GM23338 (cell line): Measurements from ENCODE around the gene OR13F1. TPM values are rescaled to one million over a fixed set of nuclear protein-coding genes. Genes with fewer than 3 reads are reported as not detected.

Source experiments
- ATAC-seq: fragments of 200-7000 bp; cut with Tn5 transposase; 3 replicates; pipeline ENCODE4 v1.9.1; 2020
- DNase-seq: peaks from one replicate; pipeline ENCODE4 v3.0.0-alpha.2; 2015; ENCODE audit warnings: low spot score
- H2AFZ ChIP-seq: fragments of 200-600 bp; sonication (generic); 2 replicates; pipeline ENCODE4 v1.8.0; 2016; ENCODE audit warnings: antibody characterized with exemption, mild to moderate bottlenecking, moderate library complexity
- H3F3A ChIP-seq: fragments of 200-600 bp; sonication (generic); replicated peaks from 2 replicates; pipeline ENCODE4 v1.8.0; 2017; ENCODE audit warnings: antibody characterized with exemption, mixed run types, low read depth
- H3K27ac ChIP-seq: fragments of 200-600 bp; sonication (generic); 2 replicates; pipeline ENCODE4 v1.6.1; 2016; ENCODE audit warnings: low read depth
- H3K27me3 ChIP-seq: fragments of 200-600 bp; sonication (generic); 2 replicates; pipeline ENCODE4 v1.8.0; 2016; ENCODE audit warnings: mild to moderate bottlenecking, mixed run types, moderate library complexity; ENCODE audit not compliant: insufficient read depth
- H3K36me3 ChIP-seq: fragments of 200-600 bp; sonication (generic); 2 replicates; pipeline ENCODE4 v1.8.0; 2016; ENCODE audit warnings: mild to moderate bottlenecking; ENCODE audit not compliant: insufficient read depth
- H3K4me1 ChIP-seq: fragments of 200-600 bp; sonication (generic); 2 replicates; pipeline ENCODE4 v1.8.0; 2016; ENCODE audit warnings: mild to moderate bottlenecking, moderate library complexity; ENCODE audit not compliant: insufficient read depth
- H3K4me2 ChIP-seq: fragments of 200-600 bp; sonication (generic); 2 replicates; pipeline ENCODE4 v1.7.1; 2017; ENCODE audit warnings: mixed run types
- H3K4me3 ChIP-seq: fragments of 200-600 bp; sonication (generic); 2 replicates; pipeline ENCODE4 v1.6.1; 2016; ENCODE audit warnings: mixed run types
- H3K79me2 ChIP-seq: fragments of 200-600 bp; sonication (generic); replicated peaks from 2 replicates; pipeline ENCODE4 v1.8.0; 2017; ENCODE audit warnings: mild to moderate bottlenecking; ENCODE audit not compliant: insufficient read depth
- H3K9me2 ChIP-seq: fragments of 200-600 bp; sonication (generic); 2 replicates; pipeline ENCODE4 v1.8.0; 2017; ENCODE audit not compliant: insufficient read depth
- H4K20me1 ChIP-seq: fragments of 200-600 bp; sonication (generic); replicated peaks from 2 replicates; pipeline ENCODE4 v1.8.0; 2017; ENCODE audit warnings: mild to moderate bottlenecking; ENCODE audit not compliant: insufficient read depth
- H3K27ac Mint-ChIP-seq: 2 replicates; pipeline ENCODE4 v1.8.0; 2020; ENCODE audit warnings: inconsistent platforms, mild to moderate bottlenecking, moderate library complexity, mixed read lengths
- H3K27me3 Mint-ChIP-seq: 3 replicates; pipeline ENCODE4 v1.8.0; 2022; ENCODE audit warnings: low read depth, mild to moderate bottlenecking, moderate library complexity, mixed read lengths, inconsistent platforms; ENCODE audit not compliant: insufficient read depth, poor library complexity
- H3K36me3 Mint-ChIP-seq: 3 replicates; pipeline ENCODE4 v1.8.0; 2021; ENCODE audit warnings: low read depth, mild to moderate bottlenecking, inconsistent platforms, moderate library complexity, mixed read lengths
- H3K4me1 Mint-ChIP-seq: 3 replicates; pipeline ENCODE4 v1.8.0; 2020; ENCODE audit warnings: mild to moderate bottlenecking, inconsistent platforms, mixed read lengths
- H3K4me3 Mint-ChIP-seq: 3 replicates; pipeline ENCODE4 v1.8.0; 2021; ENCODE audit warnings: moderate library complexity, mild to moderate bottlenecking, inconsistent platforms, mixed read lengths
- H3K9me3 Mint-ChIP-seq: 3 replicates; pipeline ENCODE4 v1.8.0; 2020; ENCODE audit warnings: moderate library complexity, mild to moderate bottlenecking, inconsistent platforms, mixed read lengths
- CREB1 ChIP-seq: fragments of 250-450 bp; sonication (Bioruptor Pico); IDR thresholded peaks from 2 replicates; pipeline ENCODE4 v1.5.0; 2020; ENCODE audit warnings: low read depth, mild to moderate bottlenecking, moderate library complexity
- CTCF ChIP-seq, 2 experiments: fragments of 200-600 bp in 1 of 2; sonication (generic) in 1 of 2; conservative IDR thresholded peaks; 2 replicates each; pipeline versions ENCODE4 v1.5.1 to v1.6.1; 2016 to 2017; ENCODE audit warnings: antibody characterized with exemption in 2 of 2, low read depth in 2 of 2, mild to moderate bottlenecking in 2 of 2, moderate library complexity in 1 of 2
- ETS1 ChIP-seq: IDR thresholded peaks from 2 replicates; pipeline ENCODE4 v1.6.1; 2016; ENCODE audit warnings: antibody characterized with exemption
- EZH2 ChIP-seq: fragments of 200-600 bp; sonication (generic); IDR thresholded peaks from one replicate; pipeline ENCODE4 v1.8.0; 2017; ENCODE audit warnings: antibody characterized with exemption, mild to moderate bottlenecking, low read depth; ENCODE audit not compliant: unreplicated experiment
- EZH2phosphoT487 ChIP-seq: fragments of 200-600 bp; sonication (generic); IDR thresholded peaks from one replicate; pipeline ENCODE4 v1.8.1; 2018; ENCODE audit warnings: antibody characterized with exemption; ENCODE audit not compliant: unreplicated experiment
- JUNB ChIP-seq: IDR thresholded peaks from one replicate; pipeline ENCODE4 v1.6.1; 2016; ENCODE audit warnings: antibody characterized with exemption; ENCODE audit not compliant: unreplicated experiment
- NANOG ChIP-seq: IDR thresholded peaks from 2 replicates; pipeline ENCODE4 v1.6.1; 2016; ENCODE audit warnings: antibody characterized with exemption, borderline replicate concordance
- POLR2AphosphoS5 ChIP-seq: IDR thresholded peaks from 2 replicates; pipeline ENCODE4 v1.6.1; 2016; ENCODE audit warnings: antibody characterized with exemption, low read depth
- REST ChIP-seq: IDR thresholded peaks from one replicate; pipeline ENCODE4 v1.6.1; 2018; ENCODE audit warnings: antibody characterized with exemption; ENCODE audit not compliant: unreplicated experiment
- ZNF114 ChIP-seq: fragments of 250-450 bp; sonication (Bioruptor Pico); IDR thresholded peaks from 2 replicates; pipeline ENCODE4 v1.5.0; 2020; ENCODE audit warnings: mild to moderate bottlenecking, moderate library complexity
- ZNF331 ChIP-seq: fragments of 250-450 bp; sonication (Bioruptor Pico); IDR thresholded peaks from 2 replicates; pipeline ENCODE4 v1.5.0; 2020; ENCODE audit warnings: low read depth, mild to moderate bottlenecking, moderate library complexity
- polyA plus RNA-seq: library from polyadenylated mRNA; unstranded; fragments of >200 nt; fragmentation: Nextera tagmentation; extraction: Ambion mirVana; gene quantifications from 2 replicates; pipeline ENCODE4 v1.2.1, GENCODE V29; 2016
- total RNA-seq: library from RNA; depleted of rRNA; stranded (reverse); fragments of >200 nt; shearing (Covaris generic); gene quantifications from 2 replicates; pipeline ENCODE4 v1.2.3, GENCODE V29; 2014

The OR13F1 gene
- total and polyA plus RNA-seq, 2 experiments from 2014 or later = not detected

- H3K9me3 Mint-ChIP-seq = peaks cover 18% of the 10 kb centered on the region
Observed at GRCh38 chr9:104527109-104527508, 23.0 kb downstream of the OR13F1 start, which contains the start of gene OR13C4. Gene OR13C4, minus strand, starts transcription at chr9:104527209. Its CDS starts 0 bp downstream, at chr9:104527209.

GRCh38 chr9:104536756-104537155 lies 32.7 kb downstream of the OR13F1 start, which contains the start of gene OR13C3:
Gene OR13C3, minus strand, starts transcription at chr9:104536856. Its CDS starts 133 bp downstream, at chr9:104536723.
- no peaks in the 10 kb centered on the region for H4K20me1 ChIP-seq
- H3K9me2 ChIP-seq = peaks cover 5% of the 10 kb centered on the region; the same call in 1 of the 2 replicates
- H3K4me3 ChIP-seq = no peak within 1 kb of the TSS
- no peaks in the 10 kb centered on the region for H3K27me3 Mint-ChIP-seq
- H3K4me1 Mint-ChIP-seq = peaks cover 7% of the 10 kb centered on the region
- H3K36me3 ChIP-seq = no peaks in the 10 kb centered on the region
- DNase-seq (no peak), ATAC-seq (no peak)
- H3K4me3 Mint-ChIP-seq = no peak within 1 kb of the TSS
- H3K9me3 Mint-ChIP-seq = no peaks in the 10 kb centered on the region
- no peak within 1 kb of the TSS for H3K4me2 ChIP-seq
- H3K36me3 Mint-ChIP-seq = no peaks in the 10 kb centered on the region
- H3F3A ChIP-seq = no peaks in the 10 kb centered on the region
- H3K27me3 ChIP-seq = no peaks in the 10 kb centered on the region
- no peak within 1 kb of the TSS for H3K27ac ChIP-seq
- no peak within 1 kb of the TSS for H3K27ac Mint-ChIP-seq
- no peaks in the 10 kb centered on the region for H3K79me2 ChIP-seq
- no peak within 1 kb of the TSS for H2AFZ ChIP-seq
- H3K4me1 ChIP-seq = peaks cover 12% of the 10 kb centered on the region; the same call in 1 of the 2 replicates
- TF ChIP-seq EZH2phosphoT487 (no peak), EZH2 (no peak), CREB1 (CRISPR knock-in tag) (no peak), CTCF (conservative IDR thresholded peaks at IDR 0.05; ENCODE audit: low read depth in 2 of 2) (no peak), NANOG (no peak), ZNF114 (CRISPR knock-in tag) (no peak), REST (no peak), ZNF331 (CRISPR knock-in tag) (no peak), ETS1 (no peak)

More at GRCh38 chr9:104527109-104527508, 23.0 kb downstream of the OR13F1 start, which contains the start of gene OR13C4:
- Mint-ChIP-seq H3K4me3 (no peak within 1 kb of the TSS), H3K27ac (no peak within 1 kb of the TSS), H3K36me3 (no peaks in the 10 kb centered on the region), H3K27me3 (peaks cover 1% of the 10 kb centered on the region), H3K4me1 (peaks cover 1% of the 10 kb centered on the region)
- Histone ChIP-seq H3K4me1 (peaks cover 2% of the 10 kb centered on the region; the same call in 1 of the 2 replicates), H3K4me2 (no peak within 1 kb of the TSS), H3K27ac (no peak within 1 kb of the TSS), H4K20me1 (no peaks in the 10 kb centered on the region), H3K27me3 (no peaks in the 10 kb centered on the region), H3K4me3 (no peak within 1 kb of the TSS), H2AFZ (no peak within 1 kb of the TSS), H3K9me2 (peaks cover 13% of the 10 kb centered on the region; the same call in 1 of the 2 replicates), H3K79me2 (no peaks in the 10 kb centered on the region), H3K36me3 (no peaks in the 10 kb centered on the region; the same call in 1 of the 2 replicates), H3F3A (no peaks in the 10 kb centered on the region)
- ATAC-seq = no peak
- TF ChIP-seq ZNF331 (CRISPR knock-in tag) = no peak
- no peak for TF ChIP-seq REST
- no peak for TF ChIP-seq JUNB
- no peak for TF ChIP-seq POLR2AphosphoS5
- DNase-seq = no peak
